OCI-LY1 (cell line): ENCODE results near the gene PTPRO.

Source experiments
- H2AFZ ChIP-seq: fragments of 200-600 bp; sonication (generic), shearing (Covaris generic); 2 replicates; pipeline ENCODE4 v1.6.0; 2014; ENCODE audit warnings: antibody characterized with exemption, mild to moderate bottlenecking, low read length
- H3F3A ChIP-seq: fragments of 200-600 bp; sonication (generic), shearing (Covaris generic); 2 replicates; pipeline ENCODE4 v1.6.0; 2014; ENCODE audit warnings: mild to moderate bottlenecking, antibody characterized with exemption, low read length, moderate library complexity; ENCODE audit not compliant: insufficient read depth
- H3K27ac ChIP-seq: fragments of 200-600 bp; sonication (generic); 2 replicates; pipeline ENCODE4 v1.5.1; 2014; ENCODE audit warnings: low read length, mixed run types, mild to moderate bottlenecking, low read depth; ENCODE audit not compliant: poor library complexity, severe bottlenecking
- H3K27me3 ChIP-seq: fragments of 200-600 bp; sonication (generic); 2 replicates; pipeline ENCODE4 v1.6.0; 2014; ENCODE audit warnings: antibody characterized with exemption, mild to moderate bottlenecking, low read length, moderate library complexity; ENCODE audit not compliant: insufficient read depth
- H3K36me3 ChIP-seq: fragments of 200-600 bp; sonication (generic); 2 replicates; pipeline ENCODE4 v1.6.1; 2014; ENCODE audit warnings: mild to moderate bottlenecking, antibody characterized with exemption, low read length, moderate library complexity, mixed read lengths; ENCODE audit not compliant: insufficient read depth
- H3K4me1 ChIP-seq: fragments of 200-600 bp; sonication (generic); 2 replicates; pipeline ENCODE4 v1.5.1; 2014; ENCODE audit warnings: mild to moderate bottlenecking, low read length, moderate library complexity; ENCODE audit not compliant: insufficient read depth, severe bottlenecking
- H3K4me2 ChIP-seq: fragments of 200-600 bp; sonication (generic), shearing (Covaris generic); 2 replicates; pipeline ENCODE4 v1.6.1; 2014; ENCODE audit warnings: low read length
- H3K4me3 ChIP-seq: fragments of 200-600 bp; sonication (generic); 2 replicates; pipeline ENCODE4 v1.5.1; 2014; ENCODE audit warnings: low read length, low read depth, mild to moderate bottlenecking, mixed read lengths; ENCODE audit not compliant: poor library complexity, severe bottlenecking
- H3K79me2 ChIP-seq: fragments of 200-600 bp; shearing (Covaris generic); 2 replicates; pipeline ENCODE4 v1.6.1; 2016; ENCODE audit warnings: mixed run types, low read length, mixed read lengths; ENCODE audit not compliant: insufficient read depth
- H3K9ac ChIP-seq: fragments of 200-600 bp; sonication (generic), shearing (Covaris generic); 2 replicates; pipeline ENCODE4 v1.6.1; 2014; ENCODE audit warnings: mild to moderate bottlenecking, low read length, mixed read lengths
- H3K9me2 ChIP-seq: fragments of 200-600 bp; sonication (generic), shearing (Covaris generic); 2 replicates; pipeline ENCODE4 v1.6.1; 2014; ENCODE audit warnings: low read depth, mild to moderate bottlenecking, low read length, mixed read lengths
- H3K9me3 ChIP-seq: fragments of 200-600 bp; shearing (Covaris generic); 2 replicates; pipeline ENCODE4 v1.6.1; 2014; ENCODE audit warnings: low read length, mixed read lengths
- H4K20me1 ChIP-seq: fragments of 200-600 bp; sonication (generic), shearing (Covaris generic); 2 replicates; pipeline ENCODE4 v1.6.0; 2016; ENCODE audit warnings: mild to moderate bottlenecking, low read length; ENCODE audit not compliant: insufficient read depth
- EZH2 ChIP-seq: fragments of 200-600 bp; sonication (generic), shearing (Covaris generic); IDR thresholded peaks from 2 replicates; pipeline ENCODE4 v1.8.0; 2017; ENCODE audit warnings: borderline replicate concordance, mixed run types, mild to moderate bottlenecking, antibody characterized with exemption, low read length, moderate library complexity, mixed read lengths
- TF ChIP-seq, protein P1 (sequence below): fragments of 200-600 bp; sonication (generic), shearing (Covaris generic); IDR thresholded peaks from 2 replicates; pipeline ENCODE4 v1.5.1; 2017; ENCODE audit warnings: mild to moderate bottlenecking, antibody characterized with exemption, low read length, moderate library complexity, mixed read lengths

PTPRO gene

DNA sequence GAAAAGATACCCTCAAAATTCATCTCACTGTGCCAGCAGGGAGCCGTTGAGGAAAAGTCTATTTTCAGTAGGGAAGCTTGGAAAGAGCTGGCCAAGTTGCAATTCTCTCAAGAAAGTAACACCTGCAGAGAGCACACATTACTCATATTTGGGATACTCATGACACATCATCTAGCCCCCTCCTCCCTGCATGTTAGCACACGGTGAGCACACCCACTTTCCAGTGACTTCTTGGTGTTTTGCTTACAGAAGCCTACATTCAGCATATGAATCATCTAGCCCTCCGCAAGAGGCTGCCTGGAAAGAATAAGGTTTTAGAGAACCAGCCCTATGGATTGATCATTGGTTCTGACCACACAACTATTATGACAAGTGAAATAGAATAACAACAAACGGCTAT lies 124.5 kb downstream of the PTPRO start:
- H4K20me1 ChIP-seq: no peaks in the 10 kb centered on the region
- H2AFZ ChIP-seq: no peak overlapping the region
- no peak overlapping the region for H3K4me3 ChIP-seq
- H3K27me3 ChIP-seq: no peaks in the 10 kb centered on the region
- no peaks in the 10 kb centered on the region for H3K36me3 ChIP-seq
- H3K9me2 ChIP-seq: no peaks in the 10 kb centered on the region
- TF ChIP-seq EZH2: no peak
- TF ChIP-seq, protein P1, sequence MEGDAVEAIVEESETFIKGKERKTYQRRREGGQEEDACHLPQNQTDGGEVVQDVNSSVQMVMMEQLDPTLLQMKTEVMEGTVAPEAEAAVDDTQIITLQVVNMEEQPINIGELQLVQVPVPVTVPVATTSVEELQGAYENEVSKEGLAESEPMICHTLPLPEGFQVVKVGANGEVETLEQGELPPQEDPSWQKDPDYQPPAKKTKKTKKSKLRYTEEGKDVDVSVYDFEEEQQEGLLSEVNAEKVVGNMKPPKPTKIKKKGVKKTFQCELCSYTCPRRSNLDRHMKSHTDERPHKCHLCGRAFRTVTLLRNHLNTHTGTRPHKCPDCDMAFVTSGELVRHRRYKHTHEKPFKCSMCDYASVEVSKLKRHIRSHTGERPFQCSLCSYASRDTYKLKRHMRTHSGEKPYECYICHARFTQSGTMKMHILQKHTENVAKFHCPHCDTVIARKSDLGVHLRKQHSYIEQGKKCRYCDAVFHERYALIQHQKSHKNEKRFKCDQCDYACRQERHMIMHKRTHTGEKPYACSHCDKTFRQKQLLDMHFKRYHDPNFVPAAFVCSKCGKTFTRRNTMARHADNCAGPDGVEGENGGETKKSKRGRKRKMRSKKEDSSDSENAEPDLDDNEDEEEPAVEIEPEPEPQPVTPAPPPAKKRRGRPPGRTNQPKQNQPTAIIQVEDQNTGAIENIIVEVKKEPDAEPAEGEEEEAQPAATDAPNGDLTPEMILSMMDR: no peak
- no peaks in the 10 kb centered on the region for H3K9me3 ChIP-seq
- no peaks in the 10 kb centered on the region for H3F3A ChIP-seq
- H3K9ac ChIP-seq: no peak overlapping the region
- no peaks in the 10 kb centered on the region for H3K79me2 ChIP-seq
- H3K4me2 ChIP-seq: no peak overlapping the region
- H3K4me1 ChIP-seq: no peaks in the 10 kb centered on the region
- H3K27ac ChIP-seq: no peak overlapping the region

DNA sequence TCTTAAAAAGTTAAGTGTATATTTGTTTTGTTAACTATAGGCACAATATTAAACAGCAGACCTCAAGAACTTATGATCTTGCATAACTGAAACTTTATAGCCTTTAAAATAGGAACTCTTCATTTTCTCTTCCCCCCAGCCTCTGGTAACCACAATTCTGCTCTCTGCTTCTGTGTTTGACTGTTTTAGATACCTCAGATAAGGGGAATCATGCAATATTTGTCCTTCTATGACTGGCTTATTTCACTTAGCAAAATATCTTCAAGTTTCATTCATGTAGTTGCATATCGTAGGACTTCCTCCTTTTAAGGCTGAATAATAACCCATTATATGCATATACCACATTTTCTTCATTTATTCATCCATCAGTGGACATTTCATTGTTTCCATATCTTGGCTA lies 131.3 kb downstream of the PTPRO start:
- no peaks in the 10 kb centered on the region for H3K79me2 ChIP-seq
- no peak overlapping the region for H3K27ac ChIP-seq
- H3K9me3 ChIP-seq: 0 out of 2 replicates have a peak, but pooled peaks cover 2% of the 10 kb centered on the region
- H3K4me3 ChIP-seq: no peak overlapping the region
- H3K36me3 ChIP-seq: no peaks in the 10 kb centered on the region
- H3F3A ChIP-seq: no peaks in the 10 kb centered on the region
- no peaks in the 10 kb centered on the region for H3K27me3 ChIP-seq
- H3K9ac ChIP-seq: no peak overlapping the region
- no peaks in the 10 kb centered on the region for H3K4me1 ChIP-seq
- no peak overlapping the region for H2AFZ ChIP-seq
- no peaks in the 10 kb centered on the region for H4K20me1 ChIP-seq
- no peaks in the 10 kb centered on the region for H3K9me2 ChIP-seq
- H3K4me2 ChIP-seq: no peak overlapping the region
- TF ChIP-seq, protein P1: no peak
- TF ChIP-seq EZH2: no peak

DNA sequence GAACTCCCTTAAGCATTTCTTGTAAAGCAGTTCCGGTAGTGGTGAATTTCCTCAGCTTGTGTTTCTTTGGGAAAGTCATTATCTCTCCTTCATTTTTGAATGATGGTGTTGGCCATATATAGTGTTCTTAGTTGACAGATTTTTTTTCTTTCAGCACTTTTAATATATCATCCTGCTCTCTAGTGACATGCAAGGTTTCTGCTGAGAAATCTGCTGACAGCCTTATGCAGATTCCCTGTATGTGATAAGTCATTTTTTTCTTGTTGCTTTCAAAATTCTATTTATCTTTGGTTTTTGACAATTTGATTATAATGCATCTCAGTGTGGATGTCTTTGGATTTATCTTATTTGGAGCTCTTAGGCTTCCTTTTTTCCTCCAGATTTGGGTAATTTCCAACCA lies 135.7 kb downstream of the PTPRO start:
- H3K9me3 ChIP-seq: 0 out of 2 replicates have a peak, but pooled peaks cover 2% of the 10 kb centered on the region
- no peak overlapping the region for H3K27ac ChIP-seq
- no peaks in the 10 kb centered on the region for H3K4me1 ChIP-seq
- no peaks in the 10 kb centered on the region for H3K27me3 ChIP-seq
- no peak for TF ChIP-seq EZH2
- TF ChIP-seq, protein P1: no peak
- H2AFZ ChIP-seq: no peak overlapping the region
- no peak overlapping the region for H3K9ac ChIP-seq
- H4K20me1 ChIP-seq: no peaks in the 10 kb centered on the region
- no peaks in the 10 kb centered on the region for H3F3A ChIP-seq
- no peak overlapping the region for H3K4me3 ChIP-seq
- no peak overlapping the region for H3K4me2 ChIP-seq
- H3K79me2 ChIP-seq: no peaks in the 10 kb centered on the region
- H3K9me2 ChIP-seq: no peaks in the 10 kb centered on the region
- H3K36me3 ChIP-seq: no peaks in the 10 kb centered on the region
